GM12878 (cell line): Measurements from ENCODE around the gene SUSD1. TPM values are rescaled to one million over a fixed set of nuclear protein-coding genes. Genes with fewer than 3 reads are reported as not detected.

Experiments used
- ATAC-seq: fragments of 200-7000 bp; cut with Tn5 transposase; 3 replicates; pipeline ENCODE4 v1.9.1; 2020; ENCODE audit warnings: mild to moderate bottlenecking, moderate library complexity
- BruUV-seq: library from RNA; stranded (reverse); fragments of 400-500 nt; replicated peaks from 2 replicates; lab custom pipeline; 2021; lab: Mats Ljungman, UMichigan
- CTCF ChIA-PET: fragments of 300-600 bp; sonication (Branson Sonifier 250); formaldehyde crosslinking; extraction: SDS; loops from one replicate; lab custom pipeline; 2021; ENCODE audit warnings: inconsistent platforms; lab: Yijun Ruan, JAX
- POLR2A ChIA-PET: fragments of 350-600 bp; formaldehyde crosslinking; extraction: SDS; loops from one replicate; lab custom pipeline; 2021; ENCODE audit warnings: inconsistent platforms; lab: Charles Lee
- RAD21 ChIA-PET: fragments of 300-600 bp; sonication (Branson Sonifier 250); formaldehyde crosslinking; loops from one replicate; lab custom pipeline; 2023; ENCODE audit warnings: antibody characterized with exemption; ENCODE audit not compliant: unreplicated experiment; lab: Charles Lee
- SMC1A ChIA-PET: fragments of 300-600 bp; sonication (Branson Sonifier 250); formaldehyde crosslinking; loops from one replicate; lab custom pipeline; 2023; ENCODE audit not compliant: unreplicated experiment, uncharacterized antibody; lab: Charles Lee
- DNase-seq: peaks from one replicate; pipeline ENCODE4 v3.0.0-alpha.2; 2011; ENCODE audit warnings: low read depth, low spot score
- FAIRE-seq: peaks from 3 replicates; lab custom pipeline; 2011; peaks lifted over from hg19 to GRCh38; lab: Jason Lieb, UNC
- H2AFZ ChIP-seq: 2 replicates; pipeline ENCODE4 v1.6.0; 2011; ENCODE audit warnings: low read depth, low read length, control low read depth; ENCODE audit not compliant: control insufficient read depth
- H3K27ac ChIP-seq: 2 replicates; pipeline ENCODE4 v1.5.1; 2011; ENCODE audit warnings: control low read depth; ENCODE audit not compliant: control insufficient read depth, insufficient read depth
- H3K27me3 ChIP-seq, 2 experiments: replicated peaks in 1 of 2; 2 replicates each; pipeline versions ENCODE4 v1.6.0 to v1.6.1; 2011; ENCODE audit warnings: low read length in 1 of 2; ENCODE audit not compliant: control insufficient read depth in 2 of 2, insufficient read depth in 2 of 2
- H3K36me3 ChIP-seq, 2 experiments: 2 replicates each; pipeline ENCODE4 v1.5.1; 2011; ENCODE audit warnings: low read length in 1 of 2; ENCODE audit not compliant: control insufficient read depth in 2 of 2, insufficient read depth in 2 of 2
- H3K4me1 ChIP-seq: 2 replicates; pipeline ENCODE4 v1.6.1; 2011; ENCODE audit warnings: mild to moderate bottlenecking, low read length, moderate library complexity, mixed read lengths; ENCODE audit not compliant: control insufficient read depth, insufficient read depth
- H3K4me2 ChIP-seq: 2 replicates; pipeline ENCODE4 v1.6.0; 2011; ENCODE audit warnings: control low read depth; ENCODE audit not compliant: control insufficient read depth, insufficient read depth
- H3K4me3 ChIP-seq: fragments of 200-600 bp; sonication (generic); 2 replicates; pipeline ENCODE4 v1.5.1; 2016
- H3K79me2 ChIP-seq: 2 replicates; pipeline ENCODE4 v1.6.0; 2011; ENCODE audit warnings: low read length; ENCODE audit not compliant: control insufficient read depth, insufficient read depth
- H3K9ac ChIP-seq: 2 replicates; pipeline ENCODE4 v1.8.0; 2011; ENCODE audit warnings: low read length, control low read depth, mixed read lengths; ENCODE audit not compliant: control insufficient read depth, insufficient read depth
- H3K9me3 ChIP-seq: replicated peaks from 3 replicates; pipeline ENCODE4 v1.5.1; 2011; ENCODE audit warnings: mild to moderate bottlenecking, low read length; ENCODE audit not compliant: control insufficient read depth, insufficient read depth
- H4K20me1 ChIP-seq: 2 replicates; pipeline ENCODE4 v1.6.0; 2011; ENCODE audit not compliant: control insufficient read depth, insufficient read depth
- BACH1 ChIP-seq: fragments of 450-650 bp; IDR thresholded peaks from 2 replicates; pipeline ENCODE4 v1.6.1; 2017; ENCODE audit warnings: mild to moderate bottlenecking, borderline replicate concordance
- BMI1 ChIP-seq: fragments of 450-650 bp; IDR thresholded peaks from 2 replicates; pipeline ENCODE4 v1.6.1; 2016; ENCODE audit warnings: mild to moderate bottlenecking, moderate library complexity, borderline replicate concordance
- CBFB ChIP-seq: IDR thresholded peaks from 2 replicates; pipeline ENCODE4 v1.6.1; 2016; ENCODE audit warnings: antibody characterized with exemption, low read depth
- CREB1 ChIP-seq: IDR thresholded peaks from 2 replicates; pipeline ENCODE4 v1.6.1; 2012; ENCODE audit warnings: low read depth, mild to moderate bottlenecking, inconsistent platforms
- CREM ChIP-seq: IDR thresholded peaks from 2 replicates; pipeline ENCODE4 v1.6.1; 2014; ENCODE audit warnings: antibody characterized with exemption, low read depth
- MEF2B ChIP-seq: fragments of 450-650 bp; IDR thresholded peaks from 2 replicates; pipeline ENCODE4 v1.6.1; 2018; ENCODE audit warnings: mild to moderate bottlenecking, moderate library complexity; ENCODE audit not compliant: partially characterized antibody, poor library complexity, severe bottlenecking
- NBN ChIP-seq: fragments of 450-650 bp; IDR thresholded peaks from 2 replicates; pipeline ENCODE4 v1.6.1; 2016
- RAD51 ChIP-seq: fragments of 450-650 bp; IDR thresholded peaks from 2 replicates; pipeline ENCODE4 v1.6.1; 2016; ENCODE audit warnings: moderate library complexity, mild to moderate bottlenecking, inconsistent platforms
- SRF ChIP-seq, 2 experiments: IDR thresholded peaks; 2 replicates each; pipeline ENCODE4 v1.6.1; 2011; ENCODE audit warnings: low read depth in 2 of 2, low read length in 2 of 2, mild to moderate bottlenecking in 1 of 2, moderate library complexity in 1 of 2
- WGBS: methylation state at CpG from one replicate; pipeline ENCODE4 v1.1.6; 2016; ENCODE audit warnings: low lambda C conversion rate; ENCODE audit not compliant: insufficient replicate concordance, insufficient coverage; ENCODE audit errors: missing lambda C conversion rate; 5-methylcytosine and 5-hydroxymethylcytosine counted together
- in situ Hi-C: fragments of 300-500 bp; cut with MboI; formaldehyde crosslinking; loops from 9 replicates; pipeline ENCODE4 v1.14.3; 2018; ENCODE audit warnings: mixed read lengths
- intact Hi-C: fragments of 100-400 bp; cut with micrococcal nuclease; formaldehyde crosslinking; loops from one replicate; pipeline ENCODE4 v1.14.2; 2022; ENCODE audit not compliant: unreplicated experiment
- polyA plus RNA-seq, 11 experiments: library from polyadenylated mRNA; depleted of rRNA in 4 of 11; unstranded in 6 of 11; stranded (reverse) in 5 of 11; fragments of >200 nt; fragmentation: Nextera tagmentation in 4 of 11; fragmentation: Illumina TruSeq in 1 of 11; extraction: Ambion mirVana in 4 of 11; extraction: Trizol in 1 of 11; gene quantifications; 1 replicate in 1 of 11; 2 replicates in 10 of 11; pipeline versions ENCODE4 v1.2.1 to v1.2.3, GENCODE V29; 2011 to 2016; ENCODE audit warnings: inconsistent platforms in 2 of 11, missing spikeins in 2 of 11, low read depth in 1 of 11
- total RNA-seq, 4 experiments: library from RNA; depleted of rRNA in 3 of 4; stranded (reverse); fragments of >200 nt in 3 of 4; fragmentation: Illumina TruSeq in 1 of 4; extraction: Trizol in 1 of 4; gene quantifications; 2 replicates each; pipeline versions ENCODE4 v1.2.1 to v1.2.3, GENCODE V29; 2013 to 2021
- TF ChIP-seq, protein P1 (sequence below): fragments of 450-650 bp; IDR thresholded peaks from 2 replicates; pipeline ENCODE4 v1.6.1; 2016; ENCODE audit warnings: mild to moderate bottlenecking
- TF ChIP-seq, protein P2 (sequence below): fragments of 450-650 bp; IDR thresholded peaks from 2 replicates; pipeline ENCODE4 v1.6.1; 2016; ENCODE audit warnings: mild to moderate bottlenecking

SUSD1 gene
- total and polyA plus RNA-seq, 10 of the 15 experiments (the other 5 are each of a cell fraction or from before 2014, with no cell fraction given), result 6.7 to 20.8 (median 13.2) TPM

DNA sequence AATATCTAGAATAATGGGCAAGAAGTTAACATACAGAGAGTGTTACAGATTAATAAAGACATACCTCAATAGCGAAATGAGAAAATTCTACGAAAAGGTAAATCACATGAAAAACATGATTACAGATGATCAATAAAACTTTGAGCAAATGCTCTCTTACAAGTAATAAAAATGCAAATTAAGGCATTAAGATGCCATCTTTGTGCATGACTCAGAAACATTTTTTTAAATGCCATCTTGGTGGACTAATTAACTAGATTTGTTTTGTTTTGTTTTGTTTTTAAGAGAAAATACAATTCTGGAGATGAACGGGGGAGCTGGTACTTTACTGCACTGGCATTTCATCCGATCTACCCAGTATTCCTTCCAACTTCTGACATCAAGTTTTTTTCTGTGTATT lies 130.2 kb downstream of the SUSD1 start:
- DNase-seq (no peak), FAIRE-seq (no peak)
- Histone ChIP-seq H3K4me2 (no peak overlapping the region), H3K27me3 (no peaks in the 10 kb centered on the region), H3K36me3 (no peaks in the 10 kb centered on the region), H3K79me2 (no peaks in the 10 kb centered on the region), H3K4me1 (peaks cover 7% of the 10 kb centered on the region)
- SMC1A ChIA-PET, result interaction anchor here (0.9 to 1.9 kb wide), 4 partner anchors 11 to 285 kb away, joined by 3 to 6 read pairs (median 4); no protein-coding TSS in a partner anchor
- BruUV-seq, result no TSS peak
- in situ Hi-C loops, result no loop called here
- TF ChIP-seq, protein P1, sequence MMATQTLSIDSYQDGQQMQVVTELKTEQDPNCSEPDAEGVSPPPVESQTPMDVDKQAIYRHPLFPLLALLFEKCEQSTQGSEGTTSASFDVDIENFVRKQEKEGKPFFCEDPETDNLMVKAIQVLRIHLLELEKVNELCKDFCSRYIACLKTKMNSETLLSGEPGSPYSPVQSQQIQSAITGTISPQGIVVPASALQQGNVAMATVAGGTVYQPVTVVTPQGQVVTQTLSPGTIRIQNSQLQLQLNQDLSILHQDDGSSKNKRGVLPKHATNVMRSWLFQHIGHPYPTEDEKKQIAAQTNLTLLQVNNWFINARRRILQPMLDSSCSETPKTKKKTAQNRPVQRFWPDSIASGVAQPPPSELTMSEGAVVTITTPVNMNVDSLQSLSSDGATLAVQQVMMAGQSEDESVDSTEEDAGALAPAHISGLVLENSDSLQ, result no peak
- TF ChIP-seq CREB1 (no peak), MEF2B (no peak), NBN (no peak), CREM (no peak), SRF (IDR thresholded peaks at IDR 0.05; ENCODE audit: low read depth in 2 of 2, low read length in 2 of 2) (no peak), BACH1 (no peak), BMI1 (no peak), RAD51 (no peak), CBFB (no peak)
- TF ChIP-seq, protein P2, sequence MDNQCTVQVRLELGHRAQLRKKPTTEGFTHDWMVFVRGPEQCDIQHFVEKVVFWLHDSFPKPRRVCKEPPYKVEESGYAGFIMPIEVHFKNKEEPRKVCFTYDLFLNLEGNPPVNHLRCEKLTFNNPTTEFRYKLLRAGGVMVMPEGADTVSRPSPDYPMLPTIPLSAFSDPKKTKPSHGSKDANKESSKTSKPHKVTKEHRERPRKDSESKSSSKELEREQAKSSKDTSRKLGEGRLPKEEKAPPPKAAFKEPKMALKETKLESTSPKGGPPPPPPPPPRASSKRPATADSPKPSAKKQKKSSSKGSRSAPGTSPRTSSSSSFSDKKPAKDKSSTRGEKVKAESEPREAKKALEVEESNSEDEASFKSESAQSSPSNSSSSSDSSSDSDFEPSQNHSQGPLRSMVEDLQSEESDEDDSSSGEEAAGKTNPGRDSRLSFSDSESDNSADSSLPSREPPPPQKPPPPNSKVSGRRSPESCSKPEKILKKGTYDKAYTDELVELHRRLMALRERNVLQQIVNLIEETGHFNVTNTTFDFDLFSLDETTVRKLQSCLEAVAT, result no peak
- TF ChIP-seq, all 136 proteins: peak for 0
- no peak for ATAC-seq
- no peak overlapping the region for H3K4me3 ChIP-seq
- H3K9ac ChIP-seq, result no peak overlapping the region
- H4K20me1 ChIP-seq, result no peaks in the 10 kb centered on the region
- 83% methylated on average over 4 of the region's 4 CpGs for WGBS
- ChIA-PET CTCF (no interaction called here), POLR2A (interaction anchor here (1.7 kb wide), 1 partner anchor 10 kb away, joined by 5 read pairs; no protein-coding TSS in a partner anchor), RAD21 (no interaction called here)
- intact Hi-C loops, result no loop called here
- H3K27ac ChIP-seq, result no peak overlapping the region
- H3K9me3 ChIP-seq, result peaks cover 13% of the 10 kb centered on the region
- no peak overlapping the region for H2AFZ ChIP-seq
